ENCODE data around the gene ERN1. TPM values are rescaled to one million over a fixed set of nuclear protein-coding genes. Genes with fewer than 3 reads are reported as not detected.
A peak's percentile ranks its signal among the peaks of the same experiment; 100 is the strongest.

Gene ERN1
- total RNA-seq, 1 experiment from 2014 or later = 3.8 TPM

- DNase-seq (ENCODE audit: low spot score) = no peak
- in situ Hi-C loops (cut with HindIII; ENCODE audit: low sequenced_read_pairs) = no loop called here
Observed at GRCh38 chr17:64120159-64120810, 9.7 kb downstream of the ERN1 start.

- peak; percentile 84 for DNase-seq (ENCODE audit: low spot score)
- in situ Hi-C loops (cut with HindIII; ENCODE audit: low sequenced_read_pairs) = no loop called here
Observed at GRCh38 chr17:64117981-64118979, 11.7 kb downstream of the ERN1 start.

DNA sequence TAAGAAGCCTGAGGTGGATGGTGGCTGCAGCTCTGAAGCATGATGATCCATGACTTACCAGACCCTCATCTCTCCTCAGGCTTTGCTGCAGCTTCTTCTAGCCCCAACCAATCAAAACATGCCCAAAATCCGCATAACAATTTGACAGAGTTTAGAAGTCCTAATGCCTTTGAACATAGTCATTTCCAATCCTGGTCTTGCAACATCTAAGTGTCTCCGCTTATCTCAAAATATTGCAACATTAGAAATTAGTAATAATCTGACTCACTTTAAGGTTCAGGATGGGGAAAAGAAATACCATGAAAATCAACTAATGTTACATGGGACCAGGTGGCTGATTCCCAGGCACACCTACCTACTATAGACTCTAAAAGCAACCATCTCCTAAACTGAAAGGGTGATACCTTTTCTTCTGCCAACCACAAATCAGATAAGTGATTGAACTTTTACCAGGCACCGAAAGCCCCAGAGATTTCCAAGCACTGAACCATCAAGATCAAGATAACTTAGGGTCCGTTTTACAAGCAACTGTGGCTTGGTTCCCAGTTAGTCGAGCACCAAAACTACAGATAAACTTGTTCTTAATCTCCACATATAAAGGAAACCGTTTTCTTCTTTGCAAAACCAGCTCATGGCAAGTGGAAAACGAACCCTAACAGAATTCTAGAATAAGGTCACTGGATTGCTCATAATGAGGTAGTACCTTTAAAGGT is 14.0 kb downstream of the ERN1 start:
- DNase-seq (ENCODE audit: low spot score) = no peak
- in situ Hi-C loops (cut with HindIII; ENCODE audit: low sequenced_read_pairs) = no loop called here

GRCh38 chr17:64115043-64115698 is 14.8 kb downstream of the ERN1 start:
- no peak for DNase-seq (ENCODE audit: low spot score)
- in situ Hi-C loops (cut with HindIII; ENCODE audit: low sequenced_read_pairs) = no loop called here

DNA sequence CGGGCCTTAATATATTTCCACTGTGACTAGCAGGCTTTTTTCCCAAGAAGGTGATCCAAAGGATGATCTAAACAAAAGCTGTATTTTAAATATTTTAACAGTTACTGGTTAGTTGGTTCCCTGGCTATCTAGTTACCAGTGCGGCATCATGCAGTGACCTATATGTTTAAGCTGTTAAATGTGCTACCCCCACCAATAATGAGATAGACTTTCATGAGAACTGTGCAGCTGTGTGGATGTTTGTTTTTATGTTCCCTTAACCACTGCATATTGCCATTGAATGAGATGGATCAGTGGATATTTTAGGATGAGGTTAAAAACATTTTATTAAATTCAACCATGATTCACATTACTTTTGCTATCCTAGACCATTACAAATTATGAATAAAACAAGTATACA is 16.9 kb downstream of the ERN1 start:
- in situ Hi-C loops (cut with HindIII; ENCODE audit: low sequenced_read_pairs) = no loop called here
- DNase-seq (ENCODE audit: low spot score) = no peak

GRCh38 chr17:64111831-64112230 is 18.1 kb downstream of the ERN1 start:
- no peak for DNase-seq (ENCODE audit: low spot score)
- in situ Hi-C loops (cut with HindIII; ENCODE audit: low sequenced_read_pairs) = no loop called here

DNA sequence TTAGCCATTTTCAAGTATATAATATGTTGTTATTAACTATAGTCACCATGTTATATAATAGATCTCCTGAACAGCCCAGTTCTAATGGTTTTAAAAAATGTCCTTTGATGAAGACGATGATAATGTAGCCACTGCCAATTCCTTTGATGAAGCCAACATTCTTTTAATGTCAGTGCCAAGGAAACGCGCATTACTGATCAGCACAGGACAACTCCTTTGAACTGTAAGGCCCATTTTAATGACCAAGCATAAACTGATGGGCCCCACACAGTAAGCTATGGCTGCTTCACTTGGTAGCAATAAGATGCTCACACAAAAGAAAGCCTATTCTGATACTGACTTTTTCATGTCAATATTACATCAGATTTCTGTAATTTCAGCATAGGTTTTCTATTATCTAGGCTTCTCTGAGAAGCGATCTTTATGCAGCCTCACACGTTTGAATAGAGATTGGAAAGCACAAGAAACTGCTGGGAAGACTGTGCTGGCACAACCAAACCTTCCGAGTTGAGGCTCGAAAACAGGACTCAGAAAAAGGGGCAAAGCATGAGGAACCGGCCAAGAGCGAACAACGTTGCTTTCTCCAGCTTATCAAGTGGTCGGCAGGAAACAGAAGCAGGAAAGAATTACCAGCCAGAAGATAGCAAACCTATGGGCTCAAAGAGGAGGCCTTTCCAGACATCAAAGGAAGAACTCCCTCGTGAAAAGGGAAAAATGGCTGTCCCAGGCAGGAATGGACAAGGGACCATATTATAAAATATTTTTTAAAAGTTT is 19.4 kb downstream of the ERN1 start:
- no peak for DNase-seq (ENCODE audit: low spot score)
- in situ Hi-C loops (cut with HindIII; ENCODE audit: low sequenced_read_pairs) = no loop called here

DNA sequence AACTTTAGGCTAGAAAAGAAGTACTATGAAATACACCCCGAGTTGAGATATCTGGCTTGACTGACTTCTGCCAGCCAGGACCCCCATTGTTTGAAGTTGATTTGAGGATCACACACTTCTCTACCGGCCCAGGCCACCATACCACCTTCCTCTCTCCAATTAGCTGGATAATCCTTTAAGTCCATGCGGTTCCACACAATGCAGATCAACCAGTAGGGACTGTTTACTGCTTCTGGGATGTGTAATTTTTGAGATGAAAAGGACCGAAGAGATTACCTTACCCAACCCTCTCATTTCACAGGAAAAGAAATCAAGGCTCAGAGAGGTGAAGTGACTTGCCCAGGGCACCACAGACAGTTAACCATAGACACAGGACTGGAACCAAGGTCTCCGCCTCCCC is 20.5 kb downstream of the ERN1 start:
- DNase-seq (ENCODE audit: low spot score) = no peak
- in situ Hi-C loops (cut with HindIII; ENCODE audit: low sequenced_read_pairs) = no loop called here

- DNase-seq (ENCODE audit: low spot score) = no peak
- in situ Hi-C loops (cut with HindIII; ENCODE audit: low sequenced_read_pairs) = no loop called here
Observed at GRCh38 chr17:64107500-64108236, 22.3 kb downstream of the ERN1 start.

DNA sequence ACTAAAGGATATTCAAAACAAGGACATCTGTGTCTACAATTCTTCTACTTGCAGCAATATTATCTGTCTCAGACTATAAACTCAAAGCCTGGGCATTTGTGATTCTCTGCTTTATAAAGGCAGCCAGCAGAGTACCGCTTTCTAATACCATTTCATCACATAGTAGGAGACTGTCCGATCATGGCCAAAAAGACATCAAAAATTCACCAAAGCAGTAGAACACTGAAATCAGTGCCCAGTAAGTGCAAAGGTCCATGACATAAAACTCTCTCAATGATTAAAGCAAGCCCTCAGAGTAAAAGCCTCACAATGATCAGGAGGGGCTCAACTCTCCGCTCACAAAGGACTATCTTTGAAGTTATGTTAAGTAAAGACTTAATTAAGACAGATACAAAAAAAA is 23.0 kb downstream of the ERN1 start:
- in situ Hi-C loops (cut with HindIII; ENCODE audit: low sequenced_read_pairs) = no loop called here
- no peak for DNase-seq (ENCODE audit: low spot score)

DNA sequence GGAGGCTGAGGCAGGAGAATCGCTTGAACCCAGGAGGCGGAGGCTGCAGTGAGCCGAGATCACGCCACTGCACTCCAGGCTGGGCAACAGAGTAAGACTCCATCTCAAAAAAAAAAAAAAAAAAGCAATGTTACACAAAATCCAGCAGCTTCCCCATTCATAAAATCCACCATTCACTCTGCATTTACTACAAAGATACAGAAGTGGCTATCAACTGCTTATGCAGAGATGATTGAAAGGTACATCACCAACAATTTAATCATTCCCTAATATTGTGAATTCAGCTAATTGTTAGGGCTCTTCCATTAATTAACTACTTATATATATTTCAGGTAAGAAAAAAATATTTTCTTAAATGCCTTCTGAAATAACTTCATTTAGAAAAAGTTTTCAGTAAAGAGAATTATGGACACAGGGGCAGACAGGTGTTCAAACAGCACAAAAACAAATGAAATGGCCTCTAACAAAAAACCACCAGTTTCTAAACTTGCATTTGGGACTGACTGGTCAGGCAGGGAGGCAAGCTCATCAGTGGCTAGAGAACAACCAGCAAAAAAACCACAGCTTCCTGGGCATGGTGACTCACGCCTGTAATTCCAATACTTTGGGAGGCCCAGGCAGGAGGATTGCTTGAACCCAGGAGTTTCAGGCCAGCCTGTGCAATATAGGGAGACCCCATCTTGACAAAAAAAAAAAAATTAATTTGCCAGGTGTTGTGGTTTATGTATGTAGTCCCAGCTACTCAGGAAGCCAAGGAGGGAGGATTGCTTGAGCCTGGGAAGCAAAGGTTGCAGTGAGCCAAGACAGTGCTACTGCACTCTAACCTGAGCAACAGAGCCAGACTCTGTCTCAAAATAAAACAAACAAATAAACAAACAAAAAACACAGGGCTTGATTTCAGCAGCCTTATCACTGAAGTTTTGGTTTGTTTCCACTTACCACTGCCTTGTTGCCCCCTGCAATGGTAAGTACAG is 26.3 kb downstream of the ERN1 start:
- in situ Hi-C loops (cut with HindIII; ENCODE audit: low sequenced_read_pairs) = no loop called here
- no peak for DNase-seq (ENCODE audit: low spot score)

DNA sequence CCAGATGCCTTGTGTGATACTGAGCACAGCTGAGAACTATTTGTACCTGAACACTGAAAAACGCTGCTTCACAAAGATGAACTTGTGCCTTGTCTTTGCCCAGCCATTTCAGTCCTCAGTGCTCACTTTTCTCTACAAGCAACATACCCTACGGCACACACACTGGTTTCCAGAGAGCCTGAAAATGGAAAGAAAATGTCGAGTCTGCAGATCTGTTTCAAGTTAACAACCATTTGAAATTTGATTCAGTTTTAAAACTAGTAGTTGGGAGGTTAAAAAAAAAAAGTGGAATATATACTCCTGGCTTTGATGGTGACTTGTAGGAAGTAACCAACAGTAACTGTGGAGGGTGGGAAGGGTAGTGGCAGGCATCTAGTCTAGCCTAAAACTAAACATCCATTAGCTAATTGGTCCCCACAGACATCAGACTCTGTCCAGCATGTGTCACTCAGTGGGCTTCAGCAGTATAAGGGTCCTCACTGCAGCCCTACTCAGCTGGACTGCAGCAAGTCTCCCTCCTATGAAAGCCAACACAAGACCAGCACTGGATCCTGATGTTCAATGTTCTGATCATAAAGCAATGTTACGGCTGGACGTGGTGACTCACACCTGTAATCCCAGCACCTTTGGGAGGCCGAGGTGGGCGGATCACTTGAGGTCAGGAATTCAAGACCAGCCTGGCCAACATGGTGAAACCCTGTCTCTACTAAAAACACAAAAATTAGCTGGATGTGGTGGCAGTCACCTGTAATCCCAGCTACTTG is 27.1 kb downstream of the ERN1 start:
- no peak for DNase-seq (ENCODE audit: low spot score)
- in situ Hi-C loops (cut with HindIII; ENCODE audit: low sequenced_read_pairs) = no loop called here

DNA sequence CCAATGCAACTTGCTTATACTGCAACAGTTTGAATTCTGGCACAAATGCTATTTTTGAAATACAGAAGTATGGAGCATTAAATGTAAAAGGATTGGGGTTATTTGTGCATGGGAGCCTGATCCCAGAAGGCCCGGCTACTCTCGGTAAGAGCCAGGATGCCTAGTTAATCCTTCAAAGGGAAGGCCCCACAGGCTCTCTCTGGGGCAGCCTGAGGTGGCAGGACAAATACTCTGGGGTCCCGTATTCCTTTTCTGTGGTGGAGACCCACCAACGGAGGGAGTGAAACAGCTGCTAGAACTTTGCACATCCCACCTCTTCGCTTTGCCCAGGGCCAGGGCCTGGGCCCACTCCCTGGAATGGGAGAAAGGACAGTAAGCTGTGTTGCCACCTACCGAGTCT is 30.4 kb downstream of the ERN1 start:
- in situ Hi-C loops (cut with HindIII; ENCODE audit: low sequenced_read_pairs) = no loop called here
- DNase-seq (ENCODE audit: low spot score) = no peak

DNA sequence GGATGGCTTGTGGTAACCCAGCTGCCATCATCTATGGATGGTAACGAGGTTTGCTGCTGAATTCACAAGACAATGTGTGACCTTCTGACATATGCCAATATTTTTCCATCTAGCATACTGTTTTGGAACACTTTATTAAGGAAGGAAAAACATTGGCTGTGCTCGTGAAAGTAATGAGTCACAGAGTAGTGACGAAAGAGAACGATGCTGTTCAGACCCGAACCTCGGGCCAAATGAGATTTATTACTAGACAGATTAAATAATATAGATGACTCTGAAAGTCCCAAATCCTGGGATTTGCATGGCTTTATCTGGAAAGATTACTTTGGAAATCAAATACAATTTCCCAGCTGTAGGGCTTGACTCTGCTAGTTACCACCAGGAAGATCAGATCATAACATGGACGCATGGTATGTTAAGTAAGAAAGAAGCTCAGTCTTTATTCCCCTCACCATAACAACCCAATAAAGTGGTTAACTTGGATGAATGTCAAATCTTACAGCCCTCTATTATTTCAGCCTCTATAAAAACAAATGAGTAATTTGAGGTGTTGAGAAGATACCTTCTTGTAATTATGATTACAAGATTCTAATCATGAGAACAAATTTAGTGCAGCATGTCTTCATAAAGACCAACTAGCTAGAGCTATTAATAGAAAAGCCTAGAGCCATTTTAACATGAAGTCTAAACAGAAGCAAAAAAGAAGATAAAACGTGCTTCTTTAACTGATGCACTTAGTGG is 32.6 kb downstream of the ERN1 start:
- DNase-seq (ENCODE audit: low spot score) = no peak

DNA sequence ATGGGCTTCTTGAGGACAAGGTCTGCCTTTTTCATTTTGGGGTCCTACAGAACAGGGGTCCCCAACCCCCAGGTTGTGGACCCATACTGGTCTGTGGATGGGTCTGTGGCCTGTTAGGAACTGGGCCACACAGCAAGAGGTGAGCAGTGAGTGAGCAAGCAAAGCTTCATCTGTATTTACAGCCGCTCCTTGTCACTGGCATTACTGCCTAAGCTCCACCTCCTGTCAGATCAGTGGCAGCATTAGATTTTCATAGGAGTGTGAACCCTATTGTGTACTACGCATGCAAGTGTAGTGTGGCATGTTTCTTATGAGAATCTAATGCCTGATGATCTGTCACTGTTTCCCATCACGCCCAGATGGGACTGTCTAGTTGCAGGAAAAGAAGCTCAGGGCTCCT is 33.9 kb downstream of the ERN1 start:
- no peak for DNase-seq (ENCODE audit: low spot score)
- in situ Hi-C loops (cut with HindIII; ENCODE audit: low sequenced_read_pairs) = no loop called here

More for the DNA sequence above, 32.6 kb downstream of the ERN1 start:
- in situ Hi-C loops (cut with HindIII; ENCODE audit: low sequenced_read_pairs) = no loop called here

Data from G401 (cell line).